DND-41 (cell line): ENCODE results near the gene SH3TC1.

ENCODE experiments used
- EZH2 ChIP-seq: IDR thresholded peaks from 3 replicates; pipeline ENCODE4 v1.6.1; 2012; ENCODE audit warnings: borderline replicate concordance, low read depth, mild to moderate bottlenecking, moderate library complexity, low read length, inconsistent platforms; ENCODE audit not compliant: severe bottlenecking
- TF ChIP-seq, protein P1 (sequence below): IDR thresholded peaks from 2 replicates; pipeline ENCODE4 v1.5.1; 2012; ENCODE audit warnings: borderline replicate concordance, low read length, moderate library complexity, mild to moderate bottlenecking; ENCODE audit not compliant: poor library complexity, severe bottlenecking; ENCODE audit errors: extremely low read depth

DNA sequence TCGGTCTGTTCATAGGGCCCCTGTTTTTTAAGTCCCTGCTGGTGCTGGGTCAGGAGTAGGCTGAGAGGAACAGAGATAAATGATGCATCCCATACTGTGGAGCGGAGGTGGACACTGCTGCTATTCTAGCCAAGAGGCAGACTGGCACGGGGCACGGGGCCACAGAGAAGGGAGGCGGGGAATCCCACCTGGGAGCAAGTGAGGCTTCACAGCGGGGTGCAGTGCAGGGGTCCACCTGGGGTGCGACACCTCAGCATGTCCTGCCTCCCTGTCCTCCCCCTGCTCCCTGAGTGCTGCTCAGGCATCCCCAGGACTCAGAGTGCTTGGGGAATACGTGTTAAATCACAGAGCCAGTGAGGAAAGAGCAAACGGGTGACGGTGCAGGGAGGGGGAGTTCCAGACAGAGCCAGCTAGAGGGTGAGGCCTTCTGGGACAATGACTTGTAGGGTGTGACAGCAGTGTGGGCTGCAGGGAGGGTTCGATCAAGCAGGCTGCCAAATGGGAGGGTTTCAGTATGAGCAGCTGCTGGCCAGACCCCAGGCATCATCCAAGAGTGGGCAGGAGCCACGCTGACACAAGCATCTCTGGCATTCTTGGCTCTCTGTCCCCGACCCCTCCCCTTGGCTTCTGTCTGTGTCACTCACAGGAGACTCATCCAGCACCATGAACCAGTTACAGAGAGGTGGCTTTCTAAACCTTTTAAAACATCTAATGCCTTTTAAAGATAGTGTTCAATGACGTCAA, 56.8 kb downstream of the SH3TC1 start:
- no peak for TF ChIP-seq EZH2
- TF ChIP-seq, protein P1, sequence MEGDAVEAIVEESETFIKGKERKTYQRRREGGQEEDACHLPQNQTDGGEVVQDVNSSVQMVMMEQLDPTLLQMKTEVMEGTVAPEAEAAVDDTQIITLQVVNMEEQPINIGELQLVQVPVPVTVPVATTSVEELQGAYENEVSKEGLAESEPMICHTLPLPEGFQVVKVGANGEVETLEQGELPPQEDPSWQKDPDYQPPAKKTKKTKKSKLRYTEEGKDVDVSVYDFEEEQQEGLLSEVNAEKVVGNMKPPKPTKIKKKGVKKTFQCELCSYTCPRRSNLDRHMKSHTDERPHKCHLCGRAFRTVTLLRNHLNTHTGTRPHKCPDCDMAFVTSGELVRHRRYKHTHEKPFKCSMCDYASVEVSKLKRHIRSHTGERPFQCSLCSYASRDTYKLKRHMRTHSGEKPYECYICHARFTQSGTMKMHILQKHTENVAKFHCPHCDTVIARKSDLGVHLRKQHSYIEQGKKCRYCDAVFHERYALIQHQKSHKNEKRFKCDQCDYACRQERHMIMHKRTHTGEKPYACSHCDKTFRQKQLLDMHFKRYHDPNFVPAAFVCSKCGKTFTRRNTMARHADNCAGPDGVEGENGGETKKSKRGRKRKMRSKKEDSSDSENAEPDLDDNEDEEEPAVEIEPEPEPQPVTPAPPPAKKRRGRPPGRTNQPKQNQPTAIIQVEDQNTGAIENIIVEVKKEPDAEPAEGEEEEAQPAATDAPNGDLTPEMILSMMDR, result no peak
